Parathyroid adenoma (tissue), 2 donors: ENCODE data around the gene FAM50A.

Experiments
- H2AFZ ChIP-seq: fragments of 300-600 bp; sonication (generic); one replicate; pipeline ENCODE4 v1.7.0; 2017; ENCODE audit warnings: antibody characterized with exemption, mild to moderate bottlenecking
- H3K27ac ChIP-seq: fragments of 300-600 bp; sonication (generic); one replicate; pipeline ENCODE4 v1.7.0; 2017
- H3K27me3 ChIP-seq: fragments of 300-600 bp; sonication (generic); one replicate; pipeline ENCODE4 v1.7.0; 2017; ENCODE audit warnings: low read length; ENCODE audit not compliant: control insufficient read depth, insufficient read depth
- H3K36me3 ChIP-seq: fragments of 300-600 bp; sonication (generic); one replicate; pipeline ENCODE4 v1.7.0; 2017; ENCODE audit warnings: low read length; ENCODE audit not compliant: control insufficient read depth, insufficient read depth
- H3K4me1 ChIP-seq: fragments of 300-600 bp; sonication (generic); one replicate; pipeline ENCODE4 v1.7.0; 2017; ENCODE audit warnings: control low read depth
- H3K4me2 ChIP-seq: fragments of 300-600 bp; sonication (generic); one replicate; pipeline ENCODE4 v1.7.0; 2017; ENCODE audit warnings: low read length
- H3K4me3 ChIP-seq: fragments of 300-600 bp; sonication (generic); one replicate; pipeline ENCODE4 v1.7.0; 2017; ENCODE audit warnings: low read depth, low read length
- H3K79me2 ChIP-seq: fragments of 300-600 bp; sonication (generic); one replicate; pipeline ENCODE4 v1.7.0; 2017; ENCODE audit warnings: control low read depth
- H3K9ac ChIP-seq: fragments of 300-600 bp; sonication (generic); one replicate; pipeline ENCODE4 v1.7.0; 2017; ENCODE audit warnings: mild to moderate bottlenecking
- H3K9me3 ChIP-seq: fragments of 300-600 bp; sonication (generic); one replicate; pipeline ENCODE4 v1.7.0; 2017; ENCODE audit warnings: low read length; ENCODE audit not compliant: control insufficient read depth
- TF ChIP-seq, protein P1 (sequence below): fragments of 300-600 bp; sonication (generic); IDR thresholded peaks from one replicate; pipeline ENCODE4 v1.7.0; 2017; ENCODE audit warnings: antibody characterized with exemption, mild to moderate bottlenecking
- donor health status: primary hyperparathyroidism.

The FAM50A gene

DNA sequence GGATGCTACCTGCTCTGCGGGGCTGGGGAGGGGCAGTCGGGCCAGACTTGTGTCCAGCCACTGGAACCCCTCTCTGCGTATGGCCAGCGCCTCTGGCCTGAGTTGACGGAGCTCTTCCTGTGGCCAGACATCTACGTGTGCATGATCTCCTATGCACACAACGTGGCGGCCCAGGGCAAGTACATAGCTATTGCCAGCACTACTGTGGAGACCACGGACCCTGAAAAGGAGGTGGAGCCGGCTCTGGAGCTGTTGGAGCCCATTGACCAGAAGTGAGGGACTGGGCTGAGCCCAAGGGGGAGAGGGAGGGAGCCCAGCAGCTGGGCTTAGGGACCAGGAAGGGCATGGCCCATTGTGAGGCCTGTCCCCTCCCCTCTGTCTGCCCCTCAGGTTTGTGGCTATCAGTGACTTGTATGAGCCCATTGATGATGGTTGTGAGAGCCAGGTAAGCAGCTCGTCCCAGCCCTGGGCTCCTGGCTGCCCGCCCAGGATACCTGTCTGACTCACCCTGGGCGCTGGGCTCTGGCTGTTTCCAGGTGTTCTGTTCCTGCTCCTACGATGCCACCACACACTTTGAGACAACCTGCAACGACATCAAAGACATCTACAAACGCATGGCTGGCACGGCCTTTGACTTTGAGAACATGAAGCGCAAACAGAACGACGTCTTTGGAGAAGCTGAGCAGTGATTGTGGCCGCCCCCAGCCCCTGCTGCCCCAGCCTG, 1.8 kb upstream of the FAM50A start:
- Histone ChIP-seq H3K4me3 (no peak overlapping the region), H3K9me3 (no peaks in the 10 kb centered on the region), H3K36me3 (no peaks in the 10 kb centered on the region), H3K27me3 (no peaks in the 10 kb centered on the region), H3K4me1 (peaks cover 3% of the 10 kb centered on the region), H3K4me2 (no peak overlapping the region), H3K79me2 (peaks cover 6% of the 10 kb centered on the region), H2AFZ (no peak overlapping the region), H3K9ac (no peak overlapping the region), H3K27ac (no peak overlapping the region)
- TF ChIP-seq, protein P1, sequence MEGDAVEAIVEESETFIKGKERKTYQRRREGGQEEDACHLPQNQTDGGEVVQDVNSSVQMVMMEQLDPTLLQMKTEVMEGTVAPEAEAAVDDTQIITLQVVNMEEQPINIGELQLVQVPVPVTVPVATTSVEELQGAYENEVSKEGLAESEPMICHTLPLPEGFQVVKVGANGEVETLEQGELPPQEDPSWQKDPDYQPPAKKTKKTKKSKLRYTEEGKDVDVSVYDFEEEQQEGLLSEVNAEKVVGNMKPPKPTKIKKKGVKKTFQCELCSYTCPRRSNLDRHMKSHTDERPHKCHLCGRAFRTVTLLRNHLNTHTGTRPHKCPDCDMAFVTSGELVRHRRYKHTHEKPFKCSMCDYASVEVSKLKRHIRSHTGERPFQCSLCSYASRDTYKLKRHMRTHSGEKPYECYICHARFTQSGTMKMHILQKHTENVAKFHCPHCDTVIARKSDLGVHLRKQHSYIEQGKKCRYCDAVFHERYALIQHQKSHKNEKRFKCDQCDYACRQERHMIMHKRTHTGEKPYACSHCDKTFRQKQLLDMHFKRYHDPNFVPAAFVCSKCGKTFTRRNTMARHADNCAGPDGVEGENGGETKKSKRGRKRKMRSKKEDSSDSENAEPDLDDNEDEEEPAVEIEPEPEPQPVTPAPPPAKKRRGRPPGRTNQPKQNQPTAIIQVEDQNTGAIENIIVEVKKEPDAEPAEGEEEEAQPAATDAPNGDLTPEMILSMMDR, result no peak

- H2AFZ ChIP-seq, result peak overlapping the region; percentile 3
- peak overlapping the region; percentile 49 for H3K4me3 ChIP-seq
- peak overlapping the region; percentile 73 for H3K4me2 ChIP-seq
- no peaks in the 10 kb centered on the region for H3K79me2 ChIP-seq
- H3K36me3 ChIP-seq, result no peaks in the 10 kb centered on the region
- H3K27me3 ChIP-seq, result no peaks in the 10 kb centered on the region
- H3K9me3 ChIP-seq, result no peaks in the 10 kb centered on the region
- H3K9ac ChIP-seq, result no peak overlapping the region
- TF ChIP-seq, protein P1, result no peak
- peak overlapping the region; percentile 52 for H3K27ac ChIP-seq
- peaks cover 3% of the 10 kb centered on the region for H3K4me1 ChIP-seq
These were observed 446 bp upstream of the FAM50A start for GRCh38 chrX:154443479-154443910.

GRCh38 chrX:154444755-154445246, 860 bp downstream of the FAM50A start:
- Histone ChIP-seq H3K4me2 (peak overlapping the region; percentile 86), H3K27me3 (no peaks in the 10 kb centered on the region), H3K4me3 (peak overlapping the region; percentile 53), H3K36me3 (no peaks in the 10 kb centered on the region), H3K9me3 (no peaks in the 10 kb centered on the region), H3K79me2 (no peaks in the 10 kb centered on the region), H2AFZ (peak overlapping the region; percentile 46), H3K4me1 (peaks cover 3% of the 10 kb centered on the region), H3K27ac (no peak overlapping the region), H3K9ac (no peak overlapping the region)
- TF ChIP-seq, protein P1, result no peak

GRCh38 chrX:154445776-154446175, 1.8 kb downstream of the FAM50A start:
- no peak overlapping the region for H3K4me3 ChIP-seq
- no peak overlapping the region for H2AFZ ChIP-seq
- no peak overlapping the region for H3K9ac ChIP-seq
- H3K36me3 ChIP-seq, result no peaks in the 10 kb centered on the region
- H3K4me1 ChIP-seq, result peaks cover 3% of the 10 kb centered on the region
- no peaks in the 10 kb centered on the region for H3K27me3 ChIP-seq
- TF ChIP-seq, protein P1, result no peak
- H3K9me3 ChIP-seq, result no peaks in the 10 kb centered on the region
- no peak overlapping the region for H3K27ac ChIP-seq
- no peaks in the 10 kb centered on the region for H3K79me2 ChIP-seq
- H3K4me2 ChIP-seq, result no peak overlapping the region

GRCh38 chrX:154446430-154446829, 2.5 kb downstream of the FAM50A start:
- TF ChIP-seq, protein P1, result no peak
- no peak overlapping the region for H3K27ac ChIP-seq
- H3K4me1 ChIP-seq, result peaks cover 3% of the 10 kb centered on the region
- H3K9me3 ChIP-seq, result no peaks in the 10 kb centered on the region
- no peak overlapping the region for H3K9ac ChIP-seq
- H3K4me3 ChIP-seq, result no peak overlapping the region
- H3K36me3 ChIP-seq, result no peaks in the 10 kb centered on the region
- no peaks in the 10 kb centered on the region for H3K27me3 ChIP-seq
- no peak overlapping the region for H3K4me2 ChIP-seq
- H3K79me2 ChIP-seq, result no peaks in the 10 kb centered on the region
- no peak overlapping the region for H2AFZ ChIP-seq
